ENCODE data around the gene EPHA4. TPM values are rescaled to one million over a fixed set of nuclear protein-coding genes. Genes with fewer than 3 reads are reported as not detected.

The EPHA4 gene
- polyA plus RNA-seq, 2 of the 4 experiments (the other 2 are of a cell fraction), result 0.54 to 1.1 TPM

- no peak for TF ChIP-seq NFE2L2 (conservative IDR thresholded peaks at IDR 0.05; ENCODE audit: low read length)
- TF ChIP-seq HDAC2 (IDR thresholded peaks at IDR 0.05), result no peak
- no peak for TF ChIP-seq ZC3H11A (IDR thresholded peaks at IDR 0.05)
- TF ChIP-seq, protein P1, sequence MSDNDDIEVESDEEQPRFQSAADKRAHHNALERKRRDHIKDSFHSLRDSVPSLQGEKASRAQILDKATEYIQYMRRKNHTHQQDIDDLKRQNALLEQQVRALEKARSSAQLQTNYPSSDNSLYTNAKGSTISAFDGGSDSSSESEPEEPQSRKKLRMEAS (IDR thresholded peaks at IDR 0.05), result no peak
- TF ChIP-seq EHMT2 (IDR thresholded peaks at IDR 0.05; ENCODE audit: low read depth), result no peak
- Histone ChIP-seq H3K4me2 (no peak overlapping the region), H3K4me3 (no peak overlapping the region), H3K4me1 (0 out of 3 replicates have a peak, but pooled peaks cover 4% of the 10 kb centered on the region), H3K27ac (no peak overlapping the region), H3K9me3 (no peaks in the 10 kb centered on the region)
- ChIA-PET POLR2A (no interaction called here), CTCF (no interaction called here)
- DNase-seq (ENCODE audit: low read depth in 1 of 2, low spot score in 1 of 2) (no peak), ATAC-seq (no peak), FAIRE-seq (no peak)
- WGBS (ENCODE audit: missing lambda C conversion rate), result 33% methylated on average over 3 of the region's 3 CpGs
Measured at GRCh38 chr2:221567231-221567760, 4.8 kb downstream of the EPHA4 start.

- H3K4me2 ChIP-seq, result no peak overlapping the region
- ATAC-seq, result no peak
- no peaks in the 10 kb centered on the region for H3K9me3 ChIP-seq
- H3K27ac ChIP-seq, result no peak overlapping the region
- POLR2A ChIA-PET, result no interaction called here
- TF ChIP-seq TFCP2L1 (CRISPR knock-in tag; IDR thresholded peaks at IDR 0.05), result no peak
- TF ChIP-seq HOXB5 (CRISPR knock-in tag; IDR thresholded peaks at IDR 0.05), result no peak
- no peak for TF ChIP-seq ESRRA (IDR thresholded peaks at IDR 0.05; ENCODE audit: borderline replicate concordance, low read length)
- TF ChIP-seq TP53 (CRISPR knock-in tag; IDR thresholded peaks at IDR 0.05), result no peak
- no peak for DNase-seq (ENCODE audit: low read depth in 1 of 2, low spot score in 1 of 2)
- H3K4me1 ChIP-seq, result no peaks in the 10 kb centered on the region
- no peak overlapping the region for H3K4me3 ChIP-seq
- no peak for FAIRE-seq
- CTCF ChIA-PET, result interaction anchor here (1.0 kb wide), 1 partner anchor 10 kb away, joined by 3 read pairs; no protein-coding TSS in a partner anchor
- 51% methylated on average over 14 of the region's 14 CpGs for WGBS (ENCODE audit: missing lambda C conversion rate)
Measured at GRCh38 chr2:221563270-221563985, 8.7 kb downstream of the EPHA4 start.

DNA sequence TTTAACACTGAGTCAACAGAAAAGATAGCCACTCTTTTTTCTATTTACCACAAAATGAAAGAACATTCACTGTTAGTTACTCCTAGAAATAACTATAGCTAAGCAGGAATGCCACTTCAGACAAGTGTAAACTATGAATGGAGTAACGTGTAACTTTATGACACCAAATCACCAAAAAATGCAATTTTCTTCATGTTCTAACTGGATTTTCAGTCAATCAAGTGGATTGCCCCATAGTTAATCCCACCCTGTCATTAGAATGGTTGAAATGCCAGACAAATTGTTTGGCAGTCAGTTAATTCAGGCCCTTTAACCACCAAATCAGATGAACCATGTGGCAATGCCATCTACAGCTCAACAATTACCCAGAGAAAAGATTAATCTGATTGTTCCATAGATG lies 9.9 kb downstream of the EPHA4 start:
- no peaks in the 10 kb centered on the region for H3K9me3 ChIP-seq
- no peaks in the 10 kb centered on the region for H3K4me1 ChIP-seq
- no peak overlapping the region for H3K4me2 ChIP-seq
- DNase-seq (ENCODE audit: low read depth in 1 of 2, low spot score in 1 of 2) (no peak), ATAC-seq (no peak), FAIRE-seq (no peak)
- ChIA-PET CTCF (interaction anchor here (0.7 kb wide), 1 partner anchor 1826 kb away, joined by 4 read pairs; no protein-coding TSS in a partner anchor), POLR2A (no interaction called here)
- H3K27ac ChIP-seq, result no peak overlapping the region
- WGBS (ENCODE audit: missing lambda C conversion rate), result 60% methylated on average over 1 of the region's 1 CpG
- TF ChIP-seq CHD4 (IDR thresholded peaks at IDR 0.05; ENCODE audit: borderline replicate concordance) (no peak), ZC3H11A (IDR thresholded peaks at IDR 0.05) (no peak), CBX8 (IDR thresholded peaks at IDR 0.05) (no peak), SREBF2 (IDR thresholded peaks at IDR 0.05) (no peak), POLR2A (IDR thresholded peaks at IDR 0.05; ENCODE audit: low read length) (no peak), HOXA7 (CRISPR knock-in tag; IDR thresholded peaks at IDR 0.05) (no peak), KDM1A (IDR thresholded peaks at IDR 0.05; ENCODE audit: low read depth) (no peak), MAFK (IDR thresholded peaks at IDR 0.05; ENCODE audit: partially characterized antibody) (no peak), NFE2L2 (conservative IDR thresholded peaks at IDR 0.05; ENCODE audit: low read length) (no peak), NR3C1 (IDR thresholded peaks at IDR 0.05) (no peak), RCOR1 (IDR thresholded peaks at IDR 0.05; ENCODE audit: low read depth, low read length) (no peak)
- TF ChIP-seq, protein P2, sequence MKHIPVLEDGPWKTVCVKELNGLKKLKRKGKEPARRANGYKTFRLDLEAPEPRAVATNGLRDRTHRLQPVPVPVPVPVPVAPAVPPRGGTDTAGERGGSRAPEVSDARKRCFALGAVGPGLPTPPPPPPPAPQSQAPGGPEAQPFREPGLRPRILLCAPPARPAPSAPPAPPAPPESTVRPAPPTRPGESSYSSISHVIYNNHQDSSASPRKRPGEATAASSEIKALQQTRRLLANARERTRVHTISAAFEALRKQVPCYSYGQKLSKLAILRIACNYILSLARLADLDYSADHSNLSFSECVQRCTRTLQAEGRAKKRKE (CRISPR knock-in tag; IDR thresholded peaks at IDR 0.05; ENCODE audit: low read depth), result no peak
- TF ChIP-seq, protein P3, sequence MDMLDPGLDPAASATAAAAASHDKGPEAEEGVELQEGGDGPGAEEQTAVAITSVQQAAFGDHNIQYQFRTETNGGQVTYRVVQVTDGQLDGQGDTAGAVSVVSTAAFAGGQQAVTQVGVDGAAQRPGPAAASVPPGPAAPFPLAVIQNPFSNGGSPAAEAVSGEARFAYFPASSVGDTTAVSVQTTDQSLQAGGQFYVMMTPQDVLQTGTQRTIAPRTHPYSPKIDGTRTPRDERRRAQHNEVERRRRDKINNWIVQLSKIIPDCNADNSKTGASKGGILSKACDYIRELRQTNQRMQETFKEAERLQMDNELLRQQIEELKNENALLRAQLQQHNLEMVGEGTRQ (IDR thresholded peaks at IDR 0.05), result no peak
- no peak overlapping the region for H3K4me3 ChIP-seq

GRCh38 chr2:221561770-221562169 lies 10.3 kb downstream of the EPHA4 start:
- ChIA-PET POLR2A (no interaction called here), CTCF (interaction anchor here (0.7 kb wide), 1 partner anchor 1825 kb away, joined by 4 read pairs; no protein-coding TSS in a partner anchor)
- no peak overlapping the region for H3K4me3 ChIP-seq
- H3K27ac ChIP-seq, result no peak overlapping the region
- FAIRE-seq (no peak), ATAC-seq (no peak), DNase-seq (ENCODE audit: low read depth in 1 of 2, low spot score in 1 of 2) (no peak)
- no peak for TF ChIP-seq ZC3H11A (IDR thresholded peaks at IDR 0.05)
- no peaks in the 10 kb centered on the region for H3K4me1 ChIP-seq
- H3K9me3 ChIP-seq, result no peaks in the 10 kb centered on the region
- no peak overlapping the region for H3K4me2 ChIP-seq
- WGBS (ENCODE audit: missing lambda C conversion rate), result 48% methylated on average over 4 of the region's 4 CpGs
